ENCODE results near the gene CCDC78.

Gene CCDC78

GRCh38 chr16:706189-707061, 19.8 kb downstream of the CCDC78 start:
- TF ChIP-seq EZH2phosphoT487 (IDR thresholded peaks at IDR 0.05; ENCODE audit: borderline replicate concordance) (no peak), CTCF (conservative IDR thresholded peaks at IDR 0.05; ENCODE audit: low read length) (no peak)
- Histone ChIP-seq H3K9me2 (replicated peaks; ENCODE audit: low read depth, low read length) (no peaks in the 10 kb centered on the region), H3K9me3 (ENCODE audit: insufficient read depth, low read depth, low read length) (no peaks in the 10 kb centered on the region), H3K27me3 (ENCODE audit: insufficient read depth, low read length, poor library complexity, severe bottlenecking) (no peaks in the 10 kb centered on the region), H3K4me3 (ENCODE audit: low read length, poor library complexity, severe bottlenecking) (no peak overlapping the region), H2AFZ (ENCODE audit: low read length) (no peak overlapping the region), H3K9ac (ENCODE audit: low read depth, low read length, poor library complexity, severe bottlenecking) (no peak overlapping the region), H4K20me1 (ENCODE audit: insufficient read depth, low read length, poor library complexity, severe bottlenecking) (no peaks in the 10 kb centered on the region), H3K4me2 (ENCODE audit: low read depth, low read length, poor library complexity, severe bottlenecking) (no peak overlapping the region), H3K36me3 (ENCODE audit: insufficient read depth, low read length) (no peaks in the 10 kb centered on the region), H3K79me2 (ENCODE audit: insufficient read depth, low read length) (no peaks in the 10 kb centered on the region), H3K4me1 (ENCODE audit: insufficient read depth, low read length, poor library complexity, severe bottlenecking) (no peaks in the 10 kb centered on the region), H3F3A (ENCODE audit: low read depth) (no peaks in the 10 kb centered on the region)

- Histone ChIP-seq H3K9ac (ENCODE audit: low read depth, low read length, poor library complexity, severe bottlenecking) (no peak within 1 kb of the TSS), H3F3A (ENCODE audit: low read depth) (no peaks in the 10 kb centered on the region), H3K4me3 (ENCODE audit: low read length, poor library complexity, severe bottlenecking) (no peak within 1 kb of the TSS), H3K4me2 (ENCODE audit: low read depth, low read length, poor library complexity, severe bottlenecking) (no peak within 1 kb of the TSS), H4K20me1 (ENCODE audit: insufficient read depth, low read length, poor library complexity, severe bottlenecking) (no peaks in the 10 kb centered on the region), H3K9me3 (ENCODE audit: insufficient read depth, low read depth, low read length) (no peaks in the 10 kb centered on the region), H3K79me2 (ENCODE audit: insufficient read depth, low read length) (no peaks in the 10 kb centered on the region), H3K9me2 (replicated peaks; ENCODE audit: low read depth, low read length) (no peaks in the 10 kb centered on the region), H3K4me1 (ENCODE audit: insufficient read depth, low read length, poor library complexity, severe bottlenecking) (no peaks in the 10 kb centered on the region), H2AFZ (ENCODE audit: low read length) (no peak within 1 kb of the TSS), H3K27me3 (ENCODE audit: insufficient read depth, low read length, poor library complexity, severe bottlenecking) (no peaks in the 10 kb centered on the region), H3K36me3 (ENCODE audit: insufficient read depth, low read length) (no peaks in the 10 kb centered on the region)
- TF ChIP-seq EZH2phosphoT487 (IDR thresholded peaks at IDR 0.05; ENCODE audit: borderline replicate concordance), result no peak
- TF ChIP-seq CTCF (conservative IDR thresholded peaks at IDR 0.05; ENCODE audit: low read length), result no peak
Measured at GRCh38 chr16:705431-706188, 20.6 kb downstream of the CCDC78 start, which contains the start of gene FBXL16. Gene FBXL16, minus strand, starts transcription at chr16:705801. Its CDS starts 8,396 bp downstream, at chr16:697405.

GRCh38 chr16:704552-705380, 21.5 kb downstream of the CCDC78 start:
- H3K9me3 ChIP-seq (ENCODE audit: insufficient read depth, low read depth, low read length), result no peaks in the 10 kb centered on the region
- H3K79me2 ChIP-seq (ENCODE audit: insufficient read depth, low read length), result no peaks in the 10 kb centered on the region
- no peak overlapping the region for H3K9ac ChIP-seq (ENCODE audit: low read depth, low read length, poor library complexity, severe bottlenecking)
- H3F3A ChIP-seq (ENCODE audit: low read depth), result no peaks in the 10 kb centered on the region
- H3K4me2 ChIP-seq (ENCODE audit: low read depth, low read length, poor library complexity, severe bottlenecking), result no peak overlapping the region
- H2AFZ ChIP-seq (ENCODE audit: low read length), result no peak overlapping the region
- no peaks in the 10 kb centered on the region for H3K36me3 ChIP-seq (ENCODE audit: insufficient read depth, low read length)
- H3K27me3 ChIP-seq (ENCODE audit: insufficient read depth, low read length, poor library complexity, severe bottlenecking), result no peaks in the 10 kb centered on the region
- no peaks in the 10 kb centered on the region for H3K9me2 ChIP-seq (replicated peaks; ENCODE audit: low read depth, low read length)
- no peaks in the 10 kb centered on the region for H3K4me1 ChIP-seq (ENCODE audit: insufficient read depth, low read length, poor library complexity, severe bottlenecking)
- H3K4me3 ChIP-seq (ENCODE audit: low read length, poor library complexity, severe bottlenecking), result no peak overlapping the region
- H4K20me1 ChIP-seq (ENCODE audit: insufficient read depth, low read length, poor library complexity, severe bottlenecking), result no peaks in the 10 kb centered on the region
- TF ChIP-seq CTCF (conservative IDR thresholded peaks at IDR 0.05; ENCODE audit: low read length) (no peak), EZH2phosphoT487 (IDR thresholded peaks at IDR 0.05; ENCODE audit: borderline replicate concordance) (no peak)
